Body of pancreas (tissue), 4 donors: ENCODE results near the gene NEUROD4.

Source experiments
- CTCF ChIP-seq, 7 experiments: fragments of 450-650 bp in 4 of 7; fragments of 200-600 bp in 3 of 7; sonication (generic) in 3 of 7; IDR thresholded peaks; one replicate each; pipeline ENCODE4 v1.5.1; 2016 to 2019; ENCODE audit warnings: antibody characterized with exemption in 7 of 7
- POLR2A ChIP-seq, 3 donors: fragments of 450-650 bp; IDR thresholded peaks; one replicate each; pipeline ENCODE4 v1.6.1; 2016; ENCODE audit warnings: antibody characterized with exemption in 3 of 3, mild to moderate bottlenecking in 2 of 3

GRCh38 chr12:55041345-55042055 lies 21.7 kb downstream of the NEUROD4 start:
- TF ChIP-seq POLR2A (IDR thresholded peaks at IDR 0.05) (no peak), CTCF (IDR thresholded peaks at IDR 0.05) (no peak)
